RWPE2 (cell line): ENCODE data around the gene PXDN.

Source experiments
- ATAC-seq: fragments of 200-7000 bp; cut with Tn5 transposase; 3 replicates; pipeline ENCODE4 v1.9.1; 2021; ENCODE audit warnings: low read depth
- DNase-seq: peaks from one replicate; pipeline ENCODE4 v3.0.0-alpha.2; 2020; ENCODE audit warnings: low spot score
- H3K27ac ChIP-seq: fragments of 450-650 bp; 2 replicates; pipeline ENCODE4 v1.5.1; 2017; ENCODE audit warnings: mild to moderate bottlenecking; ENCODE audit not compliant: poor library complexity, severe bottlenecking
- H3K27me3 ChIP-seq: fragments of 250-450 bp; sonication (Bioruptor Pico); 2 replicates; pipeline ENCODE4 v1.5.1; 2021; ENCODE audit warnings: mild to moderate bottlenecking, moderate library complexity; ENCODE audit not compliant: insufficient read depth, poor library complexity, severe bottlenecking
- H3K36me3 ChIP-seq: fragments of 250-450 bp; sonication (Bioruptor Pico); 2 replicates; pipeline ENCODE4 v1.5.1; 2020; ENCODE audit warnings: low read depth, mild to moderate bottlenecking, moderate library complexity
- H3K4me1 ChIP-seq: fragments of 250-450 bp; sonication (Bioruptor Pico); 2 replicates; pipeline ENCODE4 v1.5.1; 2021; ENCODE audit warnings: mild to moderate bottlenecking, moderate library complexity; ENCODE audit not compliant: insufficient read depth, poor library complexity, severe bottlenecking
- H3K4me3 ChIP-seq: fragments of 250-450 bp; sonication (Bioruptor Pico); 2 replicates; pipeline ENCODE4 v1.5.1; 2021; ENCODE audit warnings: mild to moderate bottlenecking, moderate library complexity; ENCODE audit not compliant: severe bottlenecking
- H3K9me3 ChIP-seq: fragments of 250-450 bp; sonication (Bioruptor Pico); 2 replicates; pipeline ENCODE4 v1.5.1; 2021; ENCODE audit warnings: mild to moderate bottlenecking, moderate library complexity; ENCODE audit not compliant: severe bottlenecking
- CTCF ChIP-seq: fragments of 450-650 bp; IDR thresholded peaks from one replicate; pipeline ENCODE4 v1.5.1; 2017; ENCODE audit warnings: mild to moderate bottlenecking, moderate library complexity; ENCODE audit not compliant: poor library complexity, severe bottlenecking

The PXDN gene

DNA sequence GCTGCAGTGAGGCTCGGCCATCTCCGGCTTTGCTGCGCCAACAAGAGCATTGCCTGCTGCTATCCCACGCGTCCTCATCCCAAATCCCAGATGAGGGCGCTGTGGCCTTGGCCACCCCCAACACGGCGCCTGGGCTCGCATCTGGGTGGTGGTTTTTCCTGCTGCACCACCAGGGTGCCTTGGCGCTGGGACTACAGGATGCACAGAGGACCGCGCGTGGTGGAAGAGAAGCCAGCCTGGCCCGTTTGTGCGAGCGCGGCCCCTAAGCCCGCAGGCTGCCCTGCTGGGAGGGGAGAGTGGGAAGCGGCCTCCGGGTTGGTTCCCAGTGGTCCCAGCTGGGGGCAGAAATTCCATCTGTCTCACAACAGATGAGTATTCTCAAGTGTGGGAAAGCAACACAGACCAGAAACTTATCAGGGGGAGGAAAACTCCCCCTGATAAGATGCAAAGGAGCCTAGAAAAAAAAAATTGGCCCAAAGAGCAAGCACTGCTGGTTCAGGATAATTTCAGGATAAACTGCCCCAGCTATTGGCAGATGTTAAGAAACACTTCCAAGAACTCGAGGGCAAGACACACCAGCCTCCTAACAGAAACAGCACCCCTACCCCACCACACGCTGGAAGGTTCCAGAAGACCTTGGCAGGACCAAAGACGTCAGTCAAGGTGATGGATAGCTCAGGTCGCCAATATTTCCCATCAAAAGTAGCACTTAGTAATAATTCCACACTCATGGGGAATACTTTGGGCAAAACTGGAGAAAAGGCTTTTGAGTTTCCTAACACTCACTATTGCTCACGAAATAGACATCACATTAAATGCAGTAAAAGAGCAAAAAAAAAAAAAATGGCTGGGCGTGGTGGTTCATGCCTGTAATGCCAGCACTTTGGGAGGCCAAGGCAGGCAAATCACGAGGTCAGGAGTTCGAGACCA, 152.1 kb downstream of the PXDN start:
- H3K9me3 ChIP-seq, result no peaks in the 10 kb centered on the region
- peak; percentile 52 for DNase-seq
- H3K36me3 ChIP-seq, result no peaks in the 10 kb centered on the region
- H3K4me1 ChIP-seq, result peaks cover 14% of the 10 kb centered on the region
- H3K4me3 ChIP-seq, result no peak overlapping the region
- H3K27ac ChIP-seq, result no peak overlapping the region
- ATAC-seq, result no peak
- no peaks in the 10 kb centered on the region for H3K27me3 ChIP-seq
- peak; percentile 32 for TF ChIP-seq CTCF

DNA sequence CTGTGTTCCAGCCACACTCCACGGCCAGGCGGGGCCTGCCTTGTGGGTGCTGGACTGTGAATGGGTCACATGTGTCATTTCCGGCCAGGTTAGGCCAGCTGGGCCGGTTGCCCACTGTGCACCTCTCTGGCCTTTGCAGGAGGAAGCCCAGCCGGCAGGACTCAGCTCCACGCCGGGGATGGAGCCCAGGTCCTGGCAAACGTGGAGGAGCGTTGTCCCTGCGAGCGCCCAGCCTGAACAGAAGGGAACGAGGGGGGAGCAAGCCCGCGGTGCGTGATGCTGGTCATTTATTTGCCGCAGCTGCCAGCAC, 152.9 kb downstream of the PXDN start:
- Histone ChIP-seq H3K27ac (no peak overlapping the region), H3K27me3 (no peaks in the 10 kb centered on the region), H3K9me3 (no peaks in the 10 kb centered on the region), H3K4me1 (peaks cover 22% of the 10 kb centered on the region), H3K4me3 (no peak overlapping the region), H3K36me3 (no peaks in the 10 kb centered on the region)
- DNase-seq (peak; percentile 56), ATAC-seq (no peak)
- no peak for TF ChIP-seq CTCF

GRCh38 chr2:1590596-1591460, 153.5 kb downstream of the PXDN start:
- H3K27me3 ChIP-seq, result no peaks in the 10 kb centered on the region
- TF ChIP-seq CTCF, result no peak
- H3K4me3 ChIP-seq, result no peak overlapping the region
- no peaks in the 10 kb centered on the region for H3K36me3 ChIP-seq
- DNase-seq, result peak; percentile 43
- H3K4me1 ChIP-seq, result peaks cover 22% of the 10 kb centered on the region
- no peaks in the 10 kb centered on the region for H3K9me3 ChIP-seq
- no peak for ATAC-seq
- no peak overlapping the region for H3K27ac ChIP-seq

- ATAC-seq (no peak), DNase-seq (peak; percentile 54)
- Histone ChIP-seq H3K36me3 (no peaks in the 10 kb centered on the region), H3K4me3 (no peak overlapping the region), H3K27me3 (no peaks in the 10 kb centered on the region), H3K9me3 (no peaks in the 10 kb centered on the region), H3K27ac (no peak overlapping the region), H3K4me1 (peaks cover 17% of the 10 kb centered on the region)
- peak; percentile 26 for TF ChIP-seq CTCF
Observed at GRCh38 chr2:1588978-1589621, 155.2 kb downstream of the PXDN start.
